PC-9 (cell line): ENCODE data around the gene SEC11A.

Source experiments
- CTCF ChIP-seq: fragments of 200-600 bp; sonication (generic); conservative IDR thresholded peaks from 2 replicates; pipeline ENCODE4 v1.6.1; 2017; ENCODE audit warnings: mixed run types, antibody characterized with exemption, mild to moderate bottlenecking, moderate library complexity
- EZH2 ChIP-seq: fragments of 200-600 bp; sonication (generic); IDR thresholded peaks from 2 replicates; pipeline ENCODE4 v1.8.0; 2017; ENCODE audit warnings: antibody characterized with exemption, low read depth

- TF ChIP-seq EZH2 (no peak), CTCF (no peak)
Measured at GRCh38 chr15:84749111-84749991, 33.4 kb upstream of the SEC11A start.
